Measurements from ENCODE around the gene SCN9A. TPM values are rescaled to one million over a fixed set of nuclear protein-coding genes. Genes with fewer than 3 reads are reported as not detected.

Gene SCN9A
- total and polyA plus RNA-seq, 2 donors (not counting 1 experiment from before 2014, with no cell fraction given): 64.2 to 105 TPM

GRCh38 chr2:166230724-166231070 lies 145.0 kb downstream of the SCN9A start:
- TF ChIP-seq, protein P1, sequence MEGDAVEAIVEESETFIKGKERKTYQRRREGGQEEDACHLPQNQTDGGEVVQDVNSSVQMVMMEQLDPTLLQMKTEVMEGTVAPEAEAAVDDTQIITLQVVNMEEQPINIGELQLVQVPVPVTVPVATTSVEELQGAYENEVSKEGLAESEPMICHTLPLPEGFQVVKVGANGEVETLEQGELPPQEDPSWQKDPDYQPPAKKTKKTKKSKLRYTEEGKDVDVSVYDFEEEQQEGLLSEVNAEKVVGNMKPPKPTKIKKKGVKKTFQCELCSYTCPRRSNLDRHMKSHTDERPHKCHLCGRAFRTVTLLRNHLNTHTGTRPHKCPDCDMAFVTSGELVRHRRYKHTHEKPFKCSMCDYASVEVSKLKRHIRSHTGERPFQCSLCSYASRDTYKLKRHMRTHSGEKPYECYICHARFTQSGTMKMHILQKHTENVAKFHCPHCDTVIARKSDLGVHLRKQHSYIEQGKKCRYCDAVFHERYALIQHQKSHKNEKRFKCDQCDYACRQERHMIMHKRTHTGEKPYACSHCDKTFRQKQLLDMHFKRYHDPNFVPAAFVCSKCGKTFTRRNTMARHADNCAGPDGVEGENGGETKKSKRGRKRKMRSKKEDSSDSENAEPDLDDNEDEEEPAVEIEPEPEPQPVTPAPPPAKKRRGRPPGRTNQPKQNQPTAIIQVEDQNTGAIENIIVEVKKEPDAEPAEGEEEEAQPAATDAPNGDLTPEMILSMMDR (conservative IDR thresholded peaks at IDR 0.05 in 1 of 2, IDR thresholded peaks at IDR 0.05 in 1 of 2; ENCODE audit: low read depth in 1 of 2, low read length in 2 of 2): no peak
- no peak for TF ChIP-seq EZH2 (IDR thresholded peaks at IDR 0.05; ENCODE audit: low read length, missing control alignments)
- Histone ChIP-seq H3K27ac (ENCODE audit: insufficient read depth, low read length) (peak overlapping the region; percentile 26), H3K4me3 (replicated peaks in 1 of 4; ENCODE audit: control extremely low read depth in 1 of 4, insufficient read depth in 1 of 4, low read depth in 3 of 4, low read length in 4 of 4) (no peak overlapping the region), H3K9ac (ENCODE audit: insufficient read depth, low read length) (no peak overlapping the region), H3K4me2 (ENCODE audit: extremely low read depth, insufficient read depth, low read length) (no peak overlapping the region), H3K36me3 (ENCODE audit: control insufficient read depth, insufficient read depth, low read length) (peaks cover 1% of the 10 kb centered on the region), H3K79me2 (ENCODE audit: control insufficient read depth, insufficient read depth, low read length) (no peaks in the 10 kb centered on the region), H3K4me1 (ENCODE audit: control insufficient read depth, extremely low read depth, insufficient read depth, low read length) (peaks cover 19% of the 10 kb centered on the region), H4K20me1 (ENCODE audit: control insufficient read depth, extremely low read depth, insufficient read depth, low read length) (no peaks in the 10 kb centered on the region), H3K9me3 (ENCODE audit: control insufficient read depth, insufficient read depth, low read depth, low read length) (no peaks in the 10 kb centered on the region), H2AFZ (ENCODE audit: low read length) (no peak overlapping the region), H3K27me3 (ENCODE audit: control insufficient read depth, insufficient read depth, low read length) (no peaks in the 10 kb centered on the region)
- no peak for DNase-seq (ENCODE audit: low read depth in 2 of 2)

- H3K27ac ChIP-seq (ENCODE audit: insufficient read depth, low read length): peak overlapping the region; percentile 26
- H3K9ac ChIP-seq (ENCODE audit: insufficient read depth, low read length): no peak overlapping the region
- no peak overlapping the region for H3K4me2 ChIP-seq (ENCODE audit: extremely low read depth, insufficient read depth, low read length)
- no peaks in the 10 kb centered on the region for H3K79me2 ChIP-seq (ENCODE audit: control insufficient read depth, insufficient read depth, low read length)
- DNase-seq (ENCODE audit: low read depth in 2 of 2): peak; percentile 38 to 90
- H3K27me3 ChIP-seq (ENCODE audit: control insufficient read depth, insufficient read depth, low read length): no peaks in the 10 kb centered on the region
- no peak overlapping the region for H2AFZ ChIP-seq (ENCODE audit: low read length)
- H3K9me3 ChIP-seq (ENCODE audit: control insufficient read depth, insufficient read depth, low read depth, low read length): no peaks in the 10 kb centered on the region
- peaks cover 1% of the 10 kb centered on the region for H3K36me3 ChIP-seq (ENCODE audit: control insufficient read depth, insufficient read depth, low read length)
- H3K4me3 ChIP-seq (replicated peaks in 1 of 4; ENCODE audit: control extremely low read depth in 1 of 4, insufficient read depth in 1 of 4, low read depth in 3 of 4, low read length in 4 of 4): no peak overlapping the region
- H4K20me1 ChIP-seq (ENCODE audit: control insufficient read depth, extremely low read depth, insufficient read depth, low read length): no peaks in the 10 kb centered on the region
- peaks cover 19% of the 10 kb centered on the region for H3K4me1 ChIP-seq (ENCODE audit: control insufficient read depth, extremely low read depth, insufficient read depth, low read length)
- TF ChIP-seq, protein P1 (conservative IDR thresholded peaks at IDR 0.05 in 1 of 2, IDR thresholded peaks at IDR 0.05 in 1 of 2; ENCODE audit: low read depth in 1 of 2, low read length in 2 of 2): no peak
- TF ChIP-seq EZH2 (IDR thresholded peaks at IDR 0.05; ENCODE audit: low read length, missing control alignments): no peak
These were observed 145.6 kb downstream of the SCN9A start for GRCh38 chr2:166230024-166230723.

DNA sequence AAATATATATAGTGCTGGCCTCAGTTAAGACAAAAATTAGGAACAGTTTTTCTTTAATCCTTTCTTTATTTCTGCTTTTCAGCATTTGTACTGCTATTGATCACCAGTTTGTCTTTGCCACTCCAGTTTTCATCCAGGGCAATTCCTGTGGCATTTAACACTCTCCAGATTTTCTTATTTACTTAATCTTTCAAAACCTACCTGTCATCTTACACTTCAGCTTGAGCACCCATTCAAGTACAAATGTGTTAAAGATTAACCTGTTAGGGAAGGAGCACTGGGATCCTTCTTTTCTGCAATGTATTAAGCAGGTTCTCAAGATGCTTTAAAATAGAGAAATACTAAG lies 146.1 kb downstream of the SCN9A start:
- no peak overlapping the region for H3K4me2 ChIP-seq (ENCODE audit: extremely low read depth, insufficient read depth, low read length)
- peaks cover 1% of the 10 kb centered on the region for H3K36me3 ChIP-seq (ENCODE audit: control insufficient read depth, insufficient read depth, low read length)
- H3K9ac ChIP-seq (ENCODE audit: insufficient read depth, low read length): no peak overlapping the region
- H3K27ac ChIP-seq (ENCODE audit: insufficient read depth, low read length): peak overlapping the region; percentile 41
- no peak overlapping the region for H2AFZ ChIP-seq (ENCODE audit: low read length)
- H3K4me1 ChIP-seq (ENCODE audit: control insufficient read depth, extremely low read depth, insufficient read depth, low read length): peaks cover 16% of the 10 kb centered on the region
- no peaks in the 10 kb centered on the region for H3K27me3 ChIP-seq (ENCODE audit: control insufficient read depth, insufficient read depth, low read length)
- no peak for DNase-seq (ENCODE audit: low read depth in 2 of 2)
- no peaks in the 10 kb centered on the region for H3K79me2 ChIP-seq (ENCODE audit: control insufficient read depth, insufficient read depth, low read length)
- H4K20me1 ChIP-seq (ENCODE audit: control insufficient read depth, extremely low read depth, insufficient read depth, low read length): no peaks in the 10 kb centered on the region
- H3K4me3 ChIP-seq (replicated peaks in 1 of 4; ENCODE audit: control extremely low read depth in 1 of 4, insufficient read depth in 1 of 4, low read depth in 3 of 4, low read length in 4 of 4): no peak overlapping the region
- TF ChIP-seq, protein P1 (conservative IDR thresholded peaks at IDR 0.05 in 1 of 2, IDR thresholded peaks at IDR 0.05 in 1 of 2; ENCODE audit: low read depth in 1 of 2, low read length in 2 of 2): no peak
- no peak for TF ChIP-seq EZH2 (IDR thresholded peaks at IDR 0.05; ENCODE audit: low read length, missing control alignments)
- no peaks in the 10 kb centered on the region for H3K9me3 ChIP-seq (ENCODE audit: control insufficient read depth, insufficient read depth, low read depth, low read length)

All from fibroblast of lung (primary cell).